ENCODE data around the gene CHGA.

Gene CHGA

DNA sequence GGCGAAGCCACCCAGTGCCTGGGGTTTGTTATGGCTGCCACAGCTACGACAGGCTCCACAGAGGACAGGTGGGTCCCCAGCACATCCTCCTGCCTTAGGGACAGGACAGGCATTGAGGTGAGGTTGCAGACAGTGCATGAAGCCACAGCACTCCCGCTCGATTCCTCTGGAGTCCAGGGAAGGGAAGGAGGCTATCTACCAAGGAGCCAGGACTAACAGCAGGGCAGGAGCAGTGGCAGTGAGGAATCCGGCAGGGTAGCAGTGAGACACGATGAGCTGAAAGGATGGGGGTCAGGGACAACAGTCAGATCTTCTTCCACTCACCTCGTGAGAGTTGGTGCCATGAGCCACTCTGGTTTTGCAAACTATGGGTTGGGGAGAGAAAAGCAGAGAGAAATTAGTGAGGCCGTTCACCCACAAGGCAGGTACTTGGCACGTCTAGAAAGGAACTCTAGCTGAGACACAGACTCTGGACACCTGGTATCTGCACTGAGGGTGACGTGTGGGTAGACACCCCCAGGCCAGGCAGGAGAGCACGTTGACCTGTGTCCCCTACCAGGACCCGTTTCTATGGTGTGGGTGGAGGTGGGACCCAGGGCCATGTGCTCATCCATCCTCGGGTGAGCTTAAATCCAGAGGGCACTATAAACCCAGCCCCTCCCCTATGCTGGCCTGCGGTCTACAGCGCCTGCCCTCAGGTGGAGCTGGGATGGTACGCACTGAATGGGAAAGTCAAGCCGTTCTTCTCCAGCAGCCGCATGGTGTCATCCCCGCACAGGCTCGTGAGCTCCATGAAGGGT, 39.3 kb downstream of the CHGA start:
- no peak for DNase-seq

DNA sequence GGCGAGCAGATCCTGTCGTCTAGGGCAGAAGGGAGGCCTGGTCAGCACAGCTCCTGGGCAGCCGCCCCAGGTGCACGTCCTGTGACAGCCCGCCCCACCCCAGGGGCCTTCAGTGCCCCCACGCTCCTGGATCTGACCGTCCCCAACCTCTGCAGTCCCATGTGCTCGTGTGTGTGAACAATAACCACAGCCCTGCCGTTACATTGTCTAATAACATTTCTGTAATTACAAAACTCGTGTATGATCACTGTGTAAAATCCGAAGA, 39.8 kb downstream of the CHGA start:
- no peak for DNase-seq

DNA sequence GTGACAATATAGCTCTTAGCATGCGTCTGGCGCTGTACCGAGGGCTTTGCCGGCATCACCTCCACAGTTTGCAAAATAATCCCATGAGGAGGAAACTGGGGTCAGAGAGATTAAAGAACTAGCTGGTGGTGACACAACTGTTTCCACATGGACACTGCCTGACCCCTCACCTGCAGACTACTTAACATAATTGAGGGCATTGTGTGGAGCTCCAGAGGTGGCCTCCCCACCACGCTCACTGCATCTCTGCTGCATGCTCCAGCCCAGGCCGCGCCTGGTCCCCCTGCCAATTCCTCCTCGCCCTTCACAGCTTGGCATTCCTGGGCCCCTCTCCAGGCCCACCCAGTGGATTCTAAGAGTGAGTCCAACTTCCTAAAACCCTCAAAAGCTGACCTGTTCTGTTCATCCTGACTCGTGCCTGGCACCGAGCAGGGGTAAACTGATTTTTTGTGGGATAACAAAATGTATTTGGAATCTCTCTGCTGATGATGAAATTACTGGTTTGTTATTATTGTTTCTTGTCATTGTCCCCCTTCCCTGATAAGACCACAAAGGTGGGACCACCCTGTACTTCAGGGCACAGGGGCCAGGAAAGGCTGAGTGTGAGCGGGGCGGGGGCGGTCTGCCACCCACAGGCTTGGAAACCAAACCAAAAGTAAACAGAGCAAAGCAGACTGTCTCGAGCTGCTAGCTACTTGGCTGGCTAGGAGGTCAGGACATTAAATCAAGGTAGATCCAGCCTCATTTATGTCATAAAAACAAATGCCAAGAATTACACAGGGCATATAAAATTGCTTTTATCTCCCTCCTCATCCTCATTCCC, 40.6 kb downstream of the CHGA start:
- DNase-seq, result no peak

DNA sequence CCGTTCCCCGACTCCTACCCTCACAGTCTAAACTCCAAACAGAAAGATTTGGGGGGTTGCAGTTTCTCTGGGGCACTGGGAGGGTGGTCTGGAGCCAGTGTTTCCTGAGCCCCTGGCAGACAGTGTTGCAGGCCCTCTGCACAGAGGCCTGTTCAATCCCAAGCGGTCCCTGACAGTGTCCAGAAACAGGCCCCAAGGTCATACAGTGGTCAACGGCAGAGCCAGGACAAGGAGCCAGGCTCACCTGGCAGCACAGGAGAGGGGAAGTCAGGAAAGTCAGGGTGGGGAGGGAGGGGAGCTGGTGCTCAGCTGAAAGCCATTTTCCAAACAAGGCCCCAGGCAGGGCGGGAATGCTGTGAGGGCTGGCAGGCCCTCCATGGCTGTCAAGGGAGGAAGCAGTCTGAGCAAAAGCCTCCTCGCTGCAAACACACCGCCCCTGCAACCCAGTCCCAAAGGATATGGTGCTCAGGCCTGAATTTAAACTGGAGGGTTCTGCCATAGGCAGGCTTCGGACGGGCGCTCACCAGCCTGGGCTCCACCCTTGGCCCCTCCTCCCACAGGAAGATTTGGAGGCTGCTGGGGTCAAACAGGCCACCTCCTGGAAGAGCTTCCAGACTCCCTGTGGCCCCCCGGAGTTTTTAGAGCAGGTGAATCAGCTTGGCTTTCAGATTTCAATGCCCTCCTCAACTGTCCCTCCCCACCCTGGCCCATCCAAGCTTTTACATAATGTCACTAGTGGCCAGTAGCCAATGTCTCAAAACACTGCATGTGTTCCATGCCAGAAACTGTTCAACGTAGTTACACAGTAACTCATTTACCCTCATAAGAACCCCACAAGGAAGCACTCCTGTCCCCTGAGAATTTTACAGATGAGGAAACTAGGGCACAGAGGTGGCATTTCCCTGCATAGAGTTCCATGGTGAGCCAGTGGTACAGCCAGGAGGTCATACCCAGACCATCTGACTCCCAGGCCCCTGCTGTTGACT, 41.5 kb downstream of the CHGA start:
- no peak for DNase-seq

DNA sequence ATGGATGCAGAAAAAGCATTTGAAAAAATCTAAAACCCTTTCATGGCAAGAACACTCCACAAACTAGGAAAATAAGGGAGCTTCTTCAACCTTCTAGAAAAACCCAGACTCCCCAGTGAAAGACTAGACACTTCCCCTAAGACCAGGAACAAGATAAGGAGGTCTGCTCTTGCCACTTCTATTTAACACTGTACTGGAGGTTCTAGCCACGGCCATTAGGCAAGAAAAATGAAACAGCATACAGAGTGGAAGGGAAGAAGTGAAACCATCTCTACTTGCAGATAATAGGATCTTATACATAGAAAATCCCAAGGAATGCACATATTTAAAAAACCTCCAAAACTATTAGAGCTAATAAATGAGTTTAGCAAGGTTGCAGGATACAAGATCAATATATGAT, 42.3 kb downstream of the CHGA start:
- no peak for DNase-seq

DNA sequence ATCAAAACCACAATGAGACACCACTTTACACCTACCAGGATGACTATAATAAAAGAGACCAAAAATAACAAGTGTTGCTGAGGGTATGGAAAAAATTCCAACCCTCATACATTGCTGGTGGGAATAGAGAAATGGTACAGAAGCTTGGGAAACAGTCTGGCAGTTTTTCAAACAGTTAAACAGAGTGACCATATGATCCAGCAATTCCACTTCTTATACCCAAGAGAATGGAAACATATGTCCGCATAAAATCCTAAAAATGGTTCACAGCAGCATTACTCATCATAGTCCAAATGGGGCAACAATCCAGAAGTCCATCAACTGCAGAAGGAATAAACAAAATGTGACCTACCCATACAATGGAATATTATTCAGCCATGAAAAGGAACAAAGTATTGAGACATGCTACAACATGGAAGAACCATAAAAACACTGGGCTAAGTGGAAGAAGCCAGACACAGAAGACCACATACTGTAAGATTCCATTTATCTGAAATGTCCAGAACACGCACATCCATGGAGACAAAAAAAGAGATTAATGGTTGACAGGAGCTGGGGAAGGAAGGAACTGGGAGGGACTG, 44.5 kb downstream of the CHGA start:
- no peak for DNase-seq

DNA sequence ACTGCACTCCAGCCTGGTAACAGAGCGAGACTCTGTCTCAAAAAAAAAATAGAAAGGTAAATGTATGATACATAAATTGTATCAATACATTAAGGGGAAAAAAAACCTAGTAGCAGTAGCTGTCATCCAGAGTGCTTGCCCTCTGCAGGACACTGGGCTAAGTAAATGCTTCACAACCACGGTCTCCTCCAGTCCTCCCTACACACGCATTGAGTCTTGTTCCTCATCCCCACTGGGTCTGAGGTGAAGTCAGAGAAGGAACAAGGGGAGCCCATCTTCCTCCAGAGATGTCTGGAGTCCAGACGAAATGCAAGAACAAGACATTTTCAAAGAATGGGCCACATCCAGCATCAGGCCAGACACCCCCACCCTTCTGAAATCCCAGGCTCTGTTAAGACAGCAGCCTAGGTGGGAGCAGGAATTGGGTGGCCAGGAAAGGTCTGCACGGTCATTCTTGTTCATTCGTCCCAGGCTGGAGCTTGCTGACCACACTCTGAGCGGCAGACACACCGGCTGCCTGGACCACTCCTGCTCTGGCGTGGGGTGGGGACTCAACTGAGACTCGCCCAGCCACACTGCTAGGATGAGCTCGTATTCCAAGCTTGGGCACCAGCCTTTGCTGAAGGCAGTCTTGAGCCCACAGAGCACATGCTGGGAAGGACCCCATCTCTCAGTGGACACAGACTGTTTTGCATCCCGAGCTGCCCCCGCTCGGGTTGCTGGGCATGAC, 45.5 kb downstream of the CHGA start:
- no peak for DNase-seq

DNA sequence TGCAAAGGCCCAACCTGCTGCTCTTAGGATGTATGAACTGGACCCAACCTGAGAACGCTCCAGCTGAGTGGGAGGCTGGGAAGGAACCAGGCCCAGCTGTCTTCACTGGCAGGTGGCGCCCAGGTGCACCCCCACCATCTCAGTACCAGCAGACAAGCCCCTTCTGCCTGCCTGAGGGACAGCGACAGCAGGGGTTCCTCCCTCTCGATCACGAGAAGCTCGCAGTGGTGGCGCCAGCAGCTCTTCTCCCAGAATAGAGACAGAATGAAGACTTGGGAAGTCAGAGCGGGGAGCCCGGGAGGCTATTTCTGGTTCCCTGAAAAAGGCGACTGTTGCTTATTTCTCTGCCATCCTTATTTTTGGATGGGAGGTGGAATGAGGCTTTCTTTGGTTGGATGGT, 46.5 kb downstream of the CHGA start:
- no peak for DNase-seq

DNA sequence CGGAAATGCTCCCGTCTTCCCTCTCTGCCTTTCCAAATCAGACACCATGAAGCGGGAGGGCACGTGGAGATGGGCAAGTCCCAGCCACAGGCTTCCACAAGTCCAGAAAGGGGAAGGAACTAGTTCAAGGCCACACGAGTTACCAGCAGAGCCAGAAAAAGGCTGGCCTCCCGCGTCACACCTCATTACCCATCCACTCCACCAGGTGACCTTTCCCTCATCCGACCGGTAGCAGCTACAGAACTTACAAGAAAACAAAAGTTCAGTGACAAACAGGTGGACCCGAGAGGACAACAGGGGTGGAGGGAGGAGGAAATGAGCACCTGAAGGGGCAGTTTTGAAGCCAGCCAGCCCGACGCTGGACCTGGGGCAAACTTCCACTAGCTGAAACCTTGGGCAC, 46.9 kb downstream of the CHGA start:
- DNase-seq, result no peak

DNA sequence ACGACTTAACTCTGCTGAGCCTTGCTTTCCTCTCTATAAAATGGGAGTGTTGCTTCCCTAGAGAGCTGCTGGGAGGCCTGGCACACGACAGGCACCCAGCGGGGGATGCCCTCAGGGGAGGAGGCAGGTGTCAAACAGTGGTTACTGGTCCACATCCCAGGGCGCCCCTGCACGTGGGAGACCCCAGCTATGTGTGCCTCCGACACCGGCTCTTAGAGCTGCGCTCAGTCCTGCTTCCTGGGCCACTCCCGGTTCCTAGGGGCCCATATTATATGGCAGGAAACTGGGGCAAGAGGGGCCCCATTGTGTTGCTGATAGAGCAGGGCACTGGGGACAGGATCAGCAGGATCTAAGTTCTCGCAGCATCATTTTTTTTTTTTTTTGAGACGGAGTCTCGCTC, 47.3 kb downstream of the CHGA start:
- no peak for DNase-seq

DNA sequence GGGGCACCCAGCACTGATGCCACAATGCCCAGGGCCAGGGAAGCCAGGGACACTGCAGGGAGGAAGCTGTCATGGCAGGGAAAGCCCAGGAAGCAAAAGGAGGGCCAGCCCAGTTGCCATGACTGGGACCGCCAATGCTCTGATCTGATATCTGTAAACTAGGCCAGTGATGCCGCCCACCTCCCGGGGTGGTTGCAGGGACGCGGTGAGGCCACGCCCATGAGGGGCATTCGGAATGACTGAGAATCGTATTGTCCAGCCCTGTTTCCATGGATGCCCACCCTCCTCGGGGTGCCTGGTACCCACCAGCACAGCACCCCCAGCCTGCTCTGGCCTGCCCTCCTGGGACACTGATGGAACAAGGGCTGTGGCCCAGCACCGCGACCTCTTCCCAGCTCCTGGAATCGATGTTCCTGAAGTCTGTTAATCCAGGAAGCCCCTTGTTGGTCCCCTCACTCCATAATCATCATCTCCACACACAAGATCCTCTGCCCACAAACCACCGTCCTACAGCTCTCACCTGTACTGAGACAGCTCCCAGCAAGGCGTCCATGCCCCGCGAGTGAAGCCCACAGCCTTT, 48.7 kb downstream of the CHGA start:
- no peak for DNase-seq

DNA sequence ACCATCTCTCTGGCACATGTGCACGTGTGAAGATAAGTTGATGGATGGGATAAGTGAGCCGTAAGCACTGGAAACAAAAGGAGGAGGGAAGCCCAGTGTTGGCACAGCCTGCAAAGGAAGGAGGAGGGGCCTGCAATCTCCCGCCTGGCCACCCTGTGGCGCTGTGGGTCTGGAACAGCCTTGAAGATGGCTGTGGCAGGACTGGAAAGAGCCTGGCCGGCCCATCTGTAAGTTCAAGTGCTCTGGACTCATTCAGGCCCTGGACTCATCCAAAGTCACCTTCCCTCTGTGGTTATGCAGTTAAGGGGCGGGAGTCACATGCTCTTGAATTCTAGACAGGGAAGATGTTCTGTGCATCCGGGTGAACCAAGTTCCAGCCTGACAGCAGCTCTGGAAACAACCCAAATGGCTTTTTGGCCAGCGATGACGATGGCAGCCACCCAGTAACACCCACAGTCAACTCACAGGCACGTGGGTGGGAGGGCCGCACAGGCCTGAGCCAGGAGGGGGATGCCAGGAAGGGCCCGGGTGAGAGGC, 50.4 kb downstream of the CHGA start:
- DNase-seq, result no peak

DNA sequence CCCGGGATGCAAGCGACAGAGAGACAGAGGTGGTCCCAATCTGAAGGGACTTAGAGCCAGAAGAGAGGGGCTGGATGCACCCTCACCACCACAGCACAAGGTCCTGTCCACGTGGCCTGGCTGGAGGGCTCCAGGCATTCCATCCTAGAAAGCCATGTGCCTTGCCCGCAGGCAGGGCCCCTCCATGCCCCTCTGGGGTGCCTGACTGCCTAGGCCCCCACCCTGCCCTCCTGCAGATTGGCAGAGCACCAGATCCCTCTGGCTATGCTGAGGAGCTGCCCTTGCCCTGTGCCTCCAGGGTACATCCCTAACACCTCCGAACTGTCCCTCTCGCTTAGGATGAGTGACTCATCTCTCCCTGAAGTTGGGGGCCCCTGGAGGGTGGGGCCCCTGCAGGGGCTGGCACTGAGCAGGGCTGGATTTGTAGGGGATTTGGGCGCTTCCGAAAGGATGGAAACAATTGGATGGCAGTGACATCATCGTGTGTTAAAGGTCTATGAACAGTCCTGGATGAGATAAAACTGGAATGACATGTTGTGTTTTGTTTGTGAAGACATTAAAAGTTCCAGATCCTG, 50.9 kb downstream of the CHGA start:
- no peak for DNase-seq

DNA sequence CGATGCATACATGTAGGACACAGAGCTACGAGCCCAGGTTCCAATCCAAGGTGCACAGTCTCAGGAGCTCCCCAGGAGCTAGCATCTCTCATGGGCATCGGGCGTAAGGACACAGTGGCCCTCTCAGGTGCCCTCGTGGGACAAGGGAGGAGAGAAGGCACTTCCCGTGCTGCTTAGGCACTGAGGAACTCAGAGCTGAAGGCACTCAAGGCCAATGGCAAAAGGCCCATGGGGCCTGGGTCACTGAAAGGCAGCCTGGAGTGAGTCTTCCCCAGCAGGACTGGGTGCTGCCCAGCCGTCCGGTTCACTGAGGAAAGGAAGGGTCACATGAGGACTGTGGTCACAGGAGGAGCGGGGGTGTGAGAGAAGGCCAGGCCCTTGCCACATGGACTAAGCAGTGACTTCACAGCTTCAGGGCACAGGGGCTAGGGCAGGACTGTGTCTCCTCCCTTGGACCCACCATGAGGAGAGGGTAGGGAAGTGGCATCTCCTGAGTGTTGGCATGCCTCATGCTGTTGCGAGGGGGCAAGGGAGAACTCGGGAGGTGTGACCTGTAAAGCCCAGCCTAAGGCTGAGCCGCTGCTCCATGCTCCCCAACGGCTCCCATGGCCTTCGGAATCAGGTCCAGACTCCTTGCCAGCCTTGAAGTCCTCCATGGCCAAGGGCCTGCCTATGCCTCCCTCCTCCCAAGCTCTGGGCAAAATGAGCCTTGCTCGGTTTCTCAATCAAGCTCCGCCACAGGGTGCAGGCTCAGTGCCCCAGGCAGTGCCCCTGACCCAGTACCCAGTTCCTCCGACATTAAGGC, 51.8 kb downstream of the CHGA start:
- no peak for DNase-seq

DNA sequence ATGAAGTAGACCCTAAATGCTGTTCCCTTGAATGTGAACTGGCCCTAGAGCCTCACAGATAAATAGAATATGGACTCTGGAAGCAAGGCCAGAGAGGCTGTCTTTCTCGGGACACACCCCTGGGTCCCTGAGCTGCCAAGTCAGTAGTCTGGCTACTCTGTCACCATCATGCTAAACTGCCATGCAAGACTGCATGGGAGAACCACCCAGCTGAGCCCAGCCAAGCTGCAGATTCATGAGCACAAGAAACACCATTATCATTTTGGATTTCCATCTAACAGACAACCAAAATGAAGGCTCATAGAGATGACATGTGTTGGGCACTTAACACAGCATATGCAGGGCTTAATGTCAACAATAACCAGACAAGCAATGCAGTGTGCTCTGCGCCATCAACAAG, 53.3 kb downstream of the CHGA start:
- DNase-seq, result no peak

DNA sequence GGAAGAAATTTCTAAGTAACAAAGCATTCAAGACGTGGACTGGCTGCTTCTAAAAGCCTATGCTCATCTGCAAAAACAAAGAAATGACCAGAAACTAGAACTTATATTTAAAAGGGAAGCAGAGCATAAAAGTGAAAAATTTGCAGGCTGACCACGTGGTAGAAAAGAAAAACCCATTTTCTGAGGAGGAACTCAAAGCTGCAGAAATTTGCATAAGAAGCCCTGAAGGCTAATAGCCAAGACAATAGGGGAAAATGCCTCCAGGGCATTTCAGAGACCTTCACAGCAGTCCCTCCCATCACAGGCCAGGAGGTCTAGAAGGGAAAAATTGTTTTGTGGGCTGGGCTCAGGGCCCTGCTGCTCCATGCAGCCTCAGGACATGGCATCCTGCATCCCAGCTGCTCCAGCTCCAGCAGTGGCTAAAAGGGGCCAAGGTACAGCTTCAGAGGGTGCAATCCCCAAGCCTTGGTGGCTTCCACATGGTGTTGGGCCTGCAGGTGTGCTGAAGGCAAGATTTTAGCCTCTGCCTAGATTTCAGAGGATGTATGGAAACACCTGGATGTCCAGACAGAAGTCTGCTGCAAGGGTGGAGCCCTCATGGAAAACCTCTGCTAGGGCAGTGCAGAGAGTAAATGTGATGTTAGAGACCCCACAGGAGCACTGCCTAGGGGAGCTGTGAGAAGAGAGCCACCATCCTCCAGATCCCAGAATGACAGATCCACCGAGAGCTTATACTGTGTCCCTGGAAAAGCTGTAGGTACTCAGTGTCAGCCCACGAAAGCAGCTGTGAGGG, 55.5 kb downstream of the CHGA start:
- no peak for DNase-seq

DNA sequence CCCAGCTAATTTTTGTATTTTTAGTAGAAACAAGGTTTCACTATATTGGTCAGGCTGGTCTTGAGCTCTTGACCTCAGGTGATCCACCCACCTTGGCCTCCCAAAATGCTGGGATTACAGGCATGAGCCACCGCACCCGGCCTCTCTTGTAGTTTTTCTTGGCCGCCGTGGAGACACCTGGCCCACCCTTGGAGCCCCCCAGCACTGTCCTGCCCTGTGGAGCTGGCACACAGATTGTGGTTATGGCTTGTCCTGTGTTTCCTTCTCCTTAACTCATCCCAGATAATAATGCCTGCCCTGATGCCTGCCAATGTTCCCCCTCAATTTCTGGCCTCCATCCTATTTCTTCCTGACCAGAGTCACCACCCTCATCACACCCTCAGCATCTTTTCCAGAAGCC, 57.9 kb downstream of the CHGA start:
- DNase-seq, result no peak

DNA sequence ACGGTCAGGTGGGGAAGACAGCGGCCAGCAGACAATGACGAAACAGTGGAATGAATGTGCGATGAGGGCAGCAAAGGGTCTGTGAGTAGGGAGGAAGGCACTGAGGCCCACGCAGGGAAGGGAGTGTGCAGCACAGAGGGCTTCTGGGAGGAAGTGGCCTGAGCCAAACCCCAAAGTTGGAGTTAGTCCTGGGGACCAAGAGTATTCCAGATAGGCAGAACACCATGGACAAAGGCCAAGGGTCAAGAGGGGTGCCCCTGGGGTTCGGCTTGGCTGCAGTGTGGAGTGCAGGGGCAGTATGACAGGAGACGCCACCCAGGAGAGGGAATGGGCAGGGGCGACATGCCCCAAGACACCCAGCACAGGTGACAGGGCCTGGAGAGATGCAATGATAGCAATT, 58.8 kb downstream of the CHGA start:
- no peak for DNase-seq

DNA sequence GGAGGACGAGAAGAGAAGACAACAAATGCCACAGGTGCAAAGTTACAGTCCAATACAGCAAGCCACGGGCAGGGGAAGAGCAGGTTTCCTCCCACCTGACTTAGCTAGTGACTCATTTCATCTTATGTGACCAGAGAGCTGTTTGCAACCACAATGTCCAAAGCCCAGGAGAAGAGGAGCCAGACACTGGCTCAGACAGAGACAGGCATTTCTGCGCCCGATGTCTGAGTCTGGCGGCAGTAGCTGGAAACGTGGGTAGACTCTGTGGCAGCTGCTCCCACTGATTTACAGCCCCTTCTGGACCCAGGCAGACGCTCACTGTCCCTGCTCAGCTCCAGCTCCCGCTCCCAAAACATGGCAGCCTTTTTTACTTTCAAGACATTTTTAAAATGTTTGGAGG, 60.0 kb downstream of the CHGA start:
- no peak for DNase-seq

Data from activated naive CD4-positive, alpha-beta T cell treated with anti-CD3 and anti-CD28 coated beads, Interleukin-2, amount 50 U/mL, for 16 hours (primary cell).